ENCODE results near the gene PIP5K1B. TPM values are rescaled to one million over a fixed set of nuclear protein-coding genes. Genes with fewer than 3 reads are reported as not detected.

PIP5K1B gene
- total and polyA plus RNA-seq, 7 donors = 10.3 to 72.6 (median 23.5) TPM

GRCh38 chr9:68744426-68744825, 39.4 kb downstream of the PIP5K1B start:
- Histone ChIP-seq H3K4me3 (no peak overlapping the region), H3K9me3 (no peaks in the 10 kb centered on the region), H3K36me3 (no peaks in the 10 kb centered on the region), H3K4me1 (peaks cover 0 to 35% (median 15%) of the 10 kb centered on the region in 4 donors), H3K27me3 (no peaks in the 10 kb centered on the region), H3K27ac (no peak overlapping the region)
- no peak for DNase-seq
- TF ChIP-seq POLR2AphosphoS5 (IDR thresholded peaks at IDR 0.05) (no peak), EP300 (IDR thresholded peaks at IDR 0.05) (no peak), POLR2A (IDR thresholded peaks at IDR 0.05) (no peak), CTCF (IDR thresholded peaks at IDR 0.05) (no peak)
- intact Hi-C loops (cut with DNase I) = no loop called here
- 60 to 90% methylated on average over 1 of the region's 1 CpG for WGBS, 2 donors

DNA sequence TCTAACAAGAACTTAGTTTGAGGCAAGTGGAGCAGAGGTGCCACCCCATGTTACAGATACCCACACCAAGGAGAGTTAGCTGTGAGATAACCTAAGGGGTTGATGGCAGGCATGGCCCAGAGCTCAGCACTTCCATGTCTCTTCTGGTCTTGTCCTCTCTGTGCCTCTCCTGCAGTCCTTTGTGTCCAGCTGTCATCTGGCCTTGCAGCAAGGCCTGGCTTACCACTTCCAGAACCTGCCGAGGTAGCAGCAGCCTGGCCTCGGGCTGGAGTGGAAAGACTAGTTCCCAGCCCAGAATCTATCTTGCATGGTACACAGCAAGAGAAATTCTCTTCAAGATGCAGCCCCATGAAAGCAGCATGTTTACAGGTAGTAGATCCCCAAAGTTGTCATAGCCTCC, 41.5 kb downstream of the PIP5K1B start:
- TF ChIP-seq CTCF (IDR thresholded peaks at IDR 0.05) (no peak), POLR2A (IDR thresholded peaks at IDR 0.05) (no peak), EP300 (IDR thresholded peaks at IDR 0.05) (no peak), POLR2AphosphoS5 (IDR thresholded peaks at IDR 0.05) (no peak)
- WGBS, 2 donors = 74 to 81% methylated on average over 2 of the region's 2 CpGs
- intact Hi-C loops (cut with DNase I) = no loop called here
- Histone ChIP-seq H3K4me1 (peaks cover 0 to 27% (median 12%) of the 10 kb centered on the region in 4 donors), H3K4me3 (peak overlapping the region in 2 of 4 donors; percentile 23 to 26), H3K36me3 (no peaks in the 10 kb centered on the region), H3K27me3 (no peaks in the 10 kb centered on the region), H3K9me3 (no peaks in the 10 kb centered on the region), H3K27ac (peak overlapping the region in 3 of 4 donors; percentile 67 to 70 (median 69))
- DNase-seq = no peak

DNA sequence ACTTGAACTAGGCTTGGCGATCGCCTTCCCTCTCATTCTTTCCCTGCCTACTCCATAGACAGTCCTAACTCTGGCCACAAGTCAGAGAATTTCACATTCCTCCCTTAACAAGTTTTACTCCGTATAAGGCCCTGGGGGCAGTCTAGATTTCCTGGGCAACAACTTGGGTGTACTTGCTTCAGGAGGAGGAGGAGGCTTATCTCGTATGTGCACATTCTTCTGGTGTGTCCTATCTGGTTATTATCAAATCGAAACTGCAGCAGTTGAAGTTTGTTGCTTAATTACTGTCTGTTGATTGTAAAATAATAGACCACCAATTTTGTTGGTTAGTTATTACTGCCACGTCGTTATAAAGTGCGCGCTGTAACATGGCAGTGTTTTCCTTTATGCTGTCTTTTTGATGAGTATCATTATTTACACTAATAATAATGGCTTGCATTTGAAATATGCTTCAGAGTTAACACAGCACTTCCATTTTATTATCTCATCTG, 42.0 kb downstream of the PIP5K1B start:
- intact Hi-C loops (cut with DNase I) = no loop called here
- TF ChIP-seq POLR2A (IDR thresholded peaks at IDR 0.05) (no peak), POLR2AphosphoS5 (IDR thresholded peaks at IDR 0.05) (peak in 2 of 4 donors; percentile 30 to 42), CTCF (IDR thresholded peaks at IDR 0.05) (no peak), EP300 (IDR thresholded peaks at IDR 0.05) (no peak)
- Histone ChIP-seq H3K27ac (peak overlapping the region in 3 of 4 donors; percentile 67 to 70 (median 69)), H3K9me3 (no peaks in the 10 kb centered on the region), H3K27me3 (no peaks in the 10 kb centered on the region), H3K4me1 (peaks cover 0 to 22% (median 11%) of the 10 kb centered on the region in 4 donors), H3K4me3 (peak overlapping the region in 3 of 4 donors; percentile 19 to 26 (median 23)), H3K36me3 (no peaks in the 10 kb centered on the region)
- 28 to 59% methylated on average over 9 of the region's 9 CpGs for WGBS, 2 donors
- DNase-seq = no peak

- TF ChIP-seq CTCF (IDR thresholded peaks at IDR 0.05) = no peak
- no peak for TF ChIP-seq POLR2A (IDR thresholded peaks at IDR 0.05)
- TF ChIP-seq POLR2AphosphoS5 (IDR thresholded peaks at IDR 0.05) = no peak
- Histone ChIP-seq H3K27ac (no peak overlapping the region), H3K9me3 (no peaks in the 10 kb centered on the region), H3K4me3 (no peak overlapping the region), H3K4me1 (peaks cover 0 to 21% (median 11%) of the 10 kb centered on the region in 4 donors), H3K27me3 (no peaks in the 10 kb centered on the region), H3K36me3 (no peaks in the 10 kb centered on the region)
- no peak for DNase-seq
- 78 to 89% methylated on average over 3 of the region's 3 CpGs for WGBS, 2 donors
- intact Hi-C loops (cut with DNase I) = no loop called here
Observed at GRCh38 chr9:68749135-68749534, 44.1 kb downstream of the PIP5K1B start.

All from sigmoid colon (tissue), 7 donors.